H9 (cell line): ENCODE measurements around the gene EMC8. TPM values are rescaled to one million over a fixed set of nuclear protein-coding genes. Genes with fewer than 3 reads are reported as not detected.

ENCODE experiments used
- DNase-seq: peaks from one replicate; pipeline ENCODE4 v3.0.0-alpha.2; 2017
- H2AFZ ChIP-seq: one replicate; pipeline ENCODE4 v1.6.1; 2013; ENCODE audit warnings: mild to moderate bottlenecking, low read length, control low read depth, moderate library complexity
- H2AK5ac ChIP-seq: 2 replicates; pipeline ENCODE4 v1.6.1; 2013; ENCODE audit warnings: low read length, control low read depth, mixed read lengths; ENCODE audit not compliant: insufficient read length
- H2BK120ac ChIP-seq: one replicate; pipeline ENCODE4 v1.6.1; 2013; ENCODE audit warnings: low read depth, mild to moderate bottlenecking, low read length, control low read depth, inconsistent platforms; ENCODE audit not compliant: poor library complexity, severe bottlenecking
- H2BK12ac ChIP-seq: 2 replicates; pipeline ENCODE4 v1.6.1; 2013; ENCODE audit warnings: low read length, control low read depth, mixed read lengths, low read depth; ENCODE audit not compliant: insufficient read length
- H2BK15ac ChIP-seq: 2 replicates; pipeline ENCODE4 v1.6.1; 2013; ENCODE audit warnings: low read depth, low read length, control low read depth
- H2BK20ac ChIP-seq: one replicate; pipeline ENCODE4 v1.6.1; 2013; ENCODE audit warnings: low read depth, mild to moderate bottlenecking, low read length, control low read depth, inconsistent platforms; ENCODE audit not compliant: poor library complexity, severe bottlenecking
- H2BK5ac ChIP-seq: 2 replicates; pipeline ENCODE4 v1.6.1; 2013; ENCODE audit warnings: low read length, control low read depth, mixed read lengths; ENCODE audit not compliant: insufficient read length
- H3K14ac ChIP-seq: 2 replicates; pipeline ENCODE4 v1.6.1; 2013; ENCODE audit warnings: low read length, control low read depth; ENCODE audit not compliant: insufficient read depth
- H3K18ac ChIP-seq: 2 replicates; pipeline ENCODE4 v1.6.1; 2013; ENCODE audit warnings: low read depth, mild to moderate bottlenecking, mixed read lengths, low read length, control low read depth; ENCODE audit not compliant: insufficient read length
- H3K23ac ChIP-seq: 2 replicates; pipeline ENCODE4 v1.6.1; 2013; ENCODE audit warnings: low read length, control low read depth, mixed read lengths, low read depth; ENCODE audit not compliant: insufficient read length
- H3K23me2 ChIP-seq: 2 replicates; pipeline ENCODE4 v1.6.1; 2013; ENCODE audit warnings: low read depth, mild to moderate bottlenecking, mixed read lengths, low read length, control low read depth; ENCODE audit not compliant: insufficient read length, poor library complexity, severe bottlenecking
- H3K27ac ChIP-seq: 2 replicates; pipeline ENCODE4 v1.5.1; 2013; ENCODE audit warnings: low read length, control low read depth, mixed read lengths, low read depth; ENCODE audit not compliant: insufficient read length
- H3K27me3 ChIP-seq: 2 replicates; pipeline ENCODE4 v1.6.1; 2013; ENCODE audit warnings: low read length, control low read depth, inconsistent platforms; ENCODE audit not compliant: insufficient read depth
- H3K4ac ChIP-seq: 2 replicates; pipeline ENCODE4 v1.6.1; 2013; ENCODE audit warnings: low read depth, mild to moderate bottlenecking, control low read depth, inconsistent platforms, low read length, moderate library complexity
- H3K4me1 ChIP-seq: 2 replicates; pipeline ENCODE4 v1.6.1; 2013; ENCODE audit warnings: low read length, control low read depth, inconsistent platforms; ENCODE audit not compliant: insufficient read depth
- H3K4me2 ChIP-seq: 2 replicates; pipeline ENCODE4 v1.6.1; 2013; ENCODE audit warnings: low read length, control low read depth, mixed read lengths; ENCODE audit not compliant: insufficient read length, insufficient read depth
- H3K56ac ChIP-seq: 2 replicates; pipeline ENCODE4 v1.6.1; 2013; ENCODE audit warnings: low read depth, mild to moderate bottlenecking, mixed read lengths, low read length, control low read depth; ENCODE audit not compliant: insufficient read length
- H3K79me1 ChIP-seq: 2 replicates; pipeline ENCODE4 v1.6.1; 2013; ENCODE audit warnings: low read depth, mild to moderate bottlenecking, moderate library complexity, low read length, control low read depth, inconsistent platforms; ENCODE audit not compliant: insufficient read depth, poor library complexity, severe bottlenecking
- H3K79me2 ChIP-seq: 2 replicates; pipeline ENCODE4 v1.6.1; 2013; ENCODE audit warnings: low read length, control low read depth, inconsistent platforms; ENCODE audit not compliant: insufficient read depth
- H3K9ac ChIP-seq: 2 replicates; pipeline ENCODE4 v1.6.1; 2013; ENCODE audit warnings: low read length, control low read depth, mixed read lengths; ENCODE audit not compliant: insufficient read length; ENCODE audit errors: extremely low read depth
- H3K9me3 ChIP-seq: one replicate; pipeline ENCODE4 v1.6.1; 2013; ENCODE audit warnings: low read depth, low read length, inconsistent platforms; ENCODE audit not compliant: control insufficient read depth
- H3T11ph ChIP-seq: one replicate; pipeline ENCODE4 v1.6.1; 2013; ENCODE audit warnings: mild to moderate bottlenecking, low read length, control low read depth, inconsistent platforms
- H4K20me1 ChIP-seq: one replicate; pipeline ENCODE4 v1.6.1; 2013; ENCODE audit not compliant: control insufficient read depth, insufficient read length, insufficient read depth
- H4K5ac ChIP-seq: 2 replicates; pipeline ENCODE4 v1.6.1; 2013; ENCODE audit warnings: low read depth, mild to moderate bottlenecking, mixed read lengths, low read length, control low read depth; ENCODE audit not compliant: insufficient read length
- H4K8ac ChIP-seq: replicated peaks from 2 replicates; pipeline ENCODE4 v1.6.1; 2013; ENCODE audit warnings: low read length, control low read depth, mixed read lengths, low read depth; ENCODE audit not compliant: insufficient read length
- H4K91ac ChIP-seq: 2 replicates; pipeline ENCODE4 v1.6.1; 2013; ENCODE audit warnings: low read depth, mild to moderate bottlenecking, moderate library complexity, mixed read lengths, low read length, control low read depth; ENCODE audit not compliant: insufficient read length
- H3K27ac Mint-ChIP-seq, 3 experiments: 2 replicates in 2 of 3; 3 replicates in 1 of 3; pipeline ENCODE4 v1.8.0; 2020 to 2021; ENCODE audit warnings: mixed read lengths in 3 of 3, mild to moderate bottlenecking in 1 of 3, moderate library complexity in 1 of 3
- H3K27me3 Mint-ChIP-seq: 2 replicates; pipeline ENCODE4 v1.8.0; 2021; ENCODE audit warnings: low read depth, mild to moderate bottlenecking, moderate library complexity, mixed read lengths
- H3K36me3 Mint-ChIP-seq, 3 experiments: 2 replicates in 2 of 3; 3 replicates in 1 of 3; pipeline ENCODE4 v1.8.0; 2020 to 2021; ENCODE audit warnings: low read depth in 3 of 3, mixed read lengths in 3 of 3; ENCODE audit not compliant: insufficient read depth in 1 of 3
- H3K4me1 Mint-ChIP-seq, 2 experiments: 2 replicates each; pipeline ENCODE4 v1.8.0; 2020; ENCODE audit warnings: mixed read lengths in 2 of 2
- H3K4me3 Mint-ChIP-seq, 2 experiments: 2 replicates in 1 of 2; 3 replicates in 1 of 2; pipeline ENCODE4 v1.8.0; 2020 to 2021; ENCODE audit warnings: mild to moderate bottlenecking in 2 of 2, mixed read lengths in 2 of 2, moderate library complexity in 1 of 2
- H3K9me3 Mint-ChIP-seq, 2 experiments: 2 replicates in 1 of 2; 3 replicates in 1 of 2; pipeline ENCODE4 v1.8.0; 2020; ENCODE audit warnings: mild to moderate bottlenecking in 2 of 2, mixed read lengths in 2 of 2, moderate library complexity in 1 of 2
- WGBS: extraction: QIAGEN DNeasy Blood & Tissue Kit; methylation state at CpG from one replicate; pipeline ENCODE4 v1.1.7; 2013; ENCODE audit warnings: missing lambda C conversion rate, low lambda C conversion rate, mixed read lengths; ENCODE audit not compliant: insufficient read length; ENCODE audit errors: extremely low coverage; 5-methylcytosine and 5-hydroxymethylcytosine counted together
- total RNA-seq: library from RNA; stranded (reverse); gene quantifications from 2 replicates; pipeline ENCODE4 v1.2.1, GENCODE V29; 2021
- TF ChIP-seq, protein P1 (sequence below): fragments of 200-600 bp; sonication (generic); conservative IDR thresholded peaks from 3 replicates; pipeline ENCODE4 v1.8.0; 2021; ENCODE audit warnings: antibody characterized with exemption, mild to moderate bottlenecking

Gene EMC8
- total RNA-seq, 1 experiment from 2014 or later, result 52.3 TPM

DNA sequence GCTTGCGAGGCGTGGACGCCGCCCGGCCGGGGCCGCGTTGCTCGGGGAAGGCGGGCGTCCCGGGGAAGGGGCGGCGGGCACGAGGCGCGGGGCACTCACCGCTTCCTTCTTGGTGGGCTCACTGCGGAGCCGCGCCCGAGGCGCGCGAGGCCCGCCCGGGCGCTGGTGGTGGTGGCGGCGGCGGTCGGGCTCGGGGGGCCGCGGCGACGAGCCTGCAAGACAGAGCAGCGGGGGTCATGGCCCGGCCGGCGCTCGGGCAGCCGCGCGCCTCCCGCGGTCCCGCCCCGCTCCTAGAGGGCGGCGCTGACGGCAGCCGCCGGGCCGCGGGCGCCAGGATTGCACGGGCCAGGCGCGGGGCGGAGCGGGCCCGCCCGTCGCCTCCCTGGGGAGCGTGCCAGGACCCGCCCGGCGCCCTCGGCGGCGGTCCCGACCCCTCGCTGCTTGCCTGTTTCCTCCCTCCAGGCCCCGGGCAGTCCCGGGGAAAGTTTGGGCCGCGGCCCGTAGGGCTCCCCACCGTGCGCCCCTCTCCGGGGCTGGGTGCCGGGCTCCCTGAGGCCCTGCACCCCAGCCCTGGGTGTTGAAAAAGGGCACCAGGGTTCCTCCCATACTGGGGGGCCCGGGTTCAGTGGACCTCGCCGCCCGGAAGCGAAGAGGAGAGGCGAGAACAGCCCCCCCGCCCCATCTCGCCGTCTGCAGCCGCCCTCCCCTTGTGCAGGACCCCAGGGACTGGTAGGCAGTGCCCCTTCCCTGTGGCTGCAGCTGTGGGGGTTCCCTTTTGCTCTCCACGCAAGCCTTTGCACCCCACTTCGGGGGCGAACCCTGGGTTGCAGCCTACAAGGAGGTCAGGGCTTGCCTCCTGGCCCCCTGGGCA lies 48.3 kb downstream of the EMC8 start, which contains the start of gene C16orf74:
Gene C16orf74 (minus strand): TSS at position 270 of the 871 bp plus-strand sequence. CDS start 15,879 bp downstream, outside the sequence.
- H3K79me1 ChIP-seq, result no peaks in the 10 kb centered on the region
- no peak within 1 kb of the TSS for H4K8ac ChIP-seq
- H2AK5ac ChIP-seq, result no peak within 1 kb of the TSS
- no peaks in the 10 kb centered on the region for H4K20me1 ChIP-seq
- peaks cover 8% of the 10 kb centered on the region for H3K23me2 ChIP-seq
- peak within 1 kb of the TSS; percentile 79 to 93 for H3K4me3 Mint-ChIP-seq
- no peak within 1 kb of the TSS; a peak in 1 of 7 replicates for H3K27ac Mint-ChIP-seq
- peaks cover 35% of the 10 kb centered on the region for H3K27me3 Mint-ChIP-seq
- H2BK15ac ChIP-seq, result no peak within 1 kb of the TSS
- no peak within 1 kb of the TSS for H2BK120ac ChIP-seq
- H3K9ac ChIP-seq, result no peak within 1 kb of the TSS
- no peak within 1 kb of the TSS for H3T11ph ChIP-seq
- H3K79me2 ChIP-seq, result no peaks in the 10 kb centered on the region
- H3K4me1 Mint-ChIP-seq, result peaks cover 46 to 51% of the 10 kb centered on the region in 2 experiments
- H4K91ac ChIP-seq, result no peak within 1 kb of the TSS
- H3K9me3 Mint-ChIP-seq, result no peaks in the 10 kb centered on the region
- no peak within 1 kb of the TSS for H3K18ac ChIP-seq
- no CpG with 5 or more reads among the region's 96 CpGs for WGBS
- TF ChIP-seq, protein P1, sequence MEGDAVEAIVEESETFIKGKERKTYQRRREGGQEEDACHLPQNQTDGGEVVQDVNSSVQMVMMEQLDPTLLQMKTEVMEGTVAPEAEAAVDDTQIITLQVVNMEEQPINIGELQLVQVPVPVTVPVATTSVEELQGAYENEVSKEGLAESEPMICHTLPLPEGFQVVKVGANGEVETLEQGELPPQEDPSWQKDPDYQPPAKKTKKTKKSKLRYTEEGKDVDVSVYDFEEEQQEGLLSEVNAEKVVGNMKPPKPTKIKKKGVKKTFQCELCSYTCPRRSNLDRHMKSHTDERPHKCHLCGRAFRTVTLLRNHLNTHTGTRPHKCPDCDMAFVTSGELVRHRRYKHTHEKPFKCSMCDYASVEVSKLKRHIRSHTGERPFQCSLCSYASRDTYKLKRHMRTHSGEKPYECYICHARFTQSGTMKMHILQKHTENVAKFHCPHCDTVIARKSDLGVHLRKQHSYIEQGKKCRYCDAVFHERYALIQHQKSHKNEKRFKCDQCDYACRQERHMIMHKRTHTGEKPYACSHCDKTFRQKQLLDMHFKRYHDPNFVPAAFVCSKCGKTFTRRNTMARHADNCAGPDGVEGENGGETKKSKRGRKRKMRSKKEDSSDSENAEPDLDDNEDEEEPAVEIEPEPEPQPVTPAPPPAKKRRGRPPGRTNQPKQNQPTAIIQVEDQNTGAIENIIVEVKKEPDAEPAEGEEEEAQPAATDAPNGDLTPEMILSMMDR, result no peak
- no peak within 1 kb of the TSS for H2AFZ ChIP-seq
- H3K4me2 ChIP-seq, result peak within 1 kb of the TSS; percentile 34
- H3K27me3 ChIP-seq, result no peaks in the 10 kb centered on the region; the same call in 1 of the 2 replicates
- no peak within 1 kb of the TSS for H2BK12ac ChIP-seq
- H3K9me3 ChIP-seq, result no peaks in the 10 kb centered on the region
- no peak within 1 kb of the TSS for H3K23ac ChIP-seq
- no peaks in the 10 kb centered on the region; a peak in 1 of 7 replicates for H3K36me3 Mint-ChIP-seq
- H3K4me1 ChIP-seq, result peaks cover 8% of the 10 kb centered on the region; the same call in 1 of the 2 replicates
- DNase-seq, result no peak
- no peak within 1 kb of the TSS for H3K14ac ChIP-seq
- no peak within 1 kb of the TSS for H2BK20ac ChIP-seq
- no peak within 1 kb of the TSS for H3K27ac ChIP-seq
- no peak within 1 kb of the TSS for H4K5ac ChIP-seq
- no peak within 1 kb of the TSS for H3K4ac ChIP-seq
- no peak within 1 kb of the TSS for H3K56ac ChIP-seq
- no peak within 1 kb of the TSS for H2BK5ac ChIP-seq
